ENCODE measurements around the gene PKD2L1.
"Not testable (repeated sequence)": the region's sequence is repeated elsewhere in the genome, so short reads cannot be mapped to it uniquely, and the experiment has no call there.

PKD2L1 gene

GRCh38 chr10:100276971-100277370 is 53.1 kb downstream of the PKD2L1 start:
- DNase-seq = not testable (repeated sequence)

GRCh38 chr10:100267239-100268104 is 62.6 kb downstream of the PKD2L1 start, which contains the start of gene CWF19L1:
Gene CWF19L1, minus strand, starts transcription at chr10:100267638. Its CDS starts 45 bp downstream, at chr10:100267593.
- peak; percentile 88 for DNase-seq

DNA sequence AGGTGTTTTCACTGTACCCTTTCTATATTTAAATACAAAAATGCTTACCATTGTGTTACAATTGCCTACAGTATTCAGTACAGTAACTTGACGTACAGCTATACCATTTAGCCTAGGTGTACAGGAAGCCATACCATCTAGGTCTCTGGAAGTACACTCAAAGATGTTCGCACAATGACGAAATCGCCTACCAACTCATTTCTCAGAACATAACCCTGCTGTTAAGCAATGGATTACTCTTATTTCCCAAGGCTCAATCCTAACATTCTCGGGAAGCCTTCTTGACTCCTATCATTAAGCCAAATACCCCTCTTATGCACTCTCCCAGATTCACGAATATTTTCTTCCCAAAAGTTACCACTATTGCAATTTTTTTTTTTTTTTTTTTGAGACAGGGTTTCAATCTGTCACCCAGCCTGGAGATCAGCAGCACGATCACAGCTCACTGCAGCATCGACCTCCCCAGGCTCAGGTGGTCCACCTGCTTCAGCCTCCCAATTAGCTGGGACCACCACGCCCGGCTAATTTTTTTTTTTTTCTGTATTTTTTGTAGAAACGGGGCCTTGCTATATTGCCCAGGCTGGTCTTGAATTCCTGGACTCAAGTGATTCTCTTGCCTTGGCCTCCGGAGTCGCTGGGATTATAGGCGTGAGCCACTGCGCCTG is 64.1 kb downstream of the PKD2L1 start:
- no peak for DNase-seq

DNA sequence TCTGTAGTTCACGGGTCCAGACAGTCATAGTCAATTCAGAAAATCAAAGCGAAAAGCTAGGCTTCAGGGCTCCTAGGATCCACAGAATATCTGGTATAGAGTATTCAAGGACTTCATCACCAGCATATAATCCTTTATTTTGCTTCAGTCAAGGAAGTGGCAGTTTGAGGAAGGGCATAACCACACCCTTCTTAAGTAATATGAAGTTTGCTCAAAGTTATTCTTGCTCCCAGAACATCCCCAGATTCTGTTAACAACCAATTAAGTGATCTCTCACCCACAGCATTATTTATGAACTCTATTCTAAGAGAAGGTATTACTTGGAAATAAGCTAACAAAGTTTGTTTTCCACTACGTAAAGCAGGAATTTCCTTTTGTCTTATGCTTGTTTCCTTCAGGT is 75.8 kb downstream of the PKD2L1 start:
- no peak for DNase-seq

DNA sequence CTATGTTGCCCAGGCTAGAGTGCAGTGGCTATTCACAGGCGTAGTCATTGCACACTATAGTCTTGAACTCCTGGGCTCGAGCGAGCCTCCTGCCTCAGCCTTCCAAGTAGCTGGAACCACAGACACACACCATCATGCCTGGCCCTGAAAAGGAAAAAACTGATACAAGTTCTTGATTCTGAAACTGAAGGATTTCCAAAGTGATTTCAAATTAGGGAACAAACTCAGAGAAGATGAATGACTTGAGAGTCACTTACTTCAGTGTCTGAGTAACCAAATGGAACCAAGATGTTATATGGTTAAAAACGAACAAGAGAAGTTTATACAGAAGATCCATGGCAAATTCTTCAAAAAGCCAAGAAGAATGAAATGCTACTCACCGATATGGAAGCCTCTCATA is 77.0 kb downstream of the PKD2L1 start:
- DNase-seq = no peak

DNA sequence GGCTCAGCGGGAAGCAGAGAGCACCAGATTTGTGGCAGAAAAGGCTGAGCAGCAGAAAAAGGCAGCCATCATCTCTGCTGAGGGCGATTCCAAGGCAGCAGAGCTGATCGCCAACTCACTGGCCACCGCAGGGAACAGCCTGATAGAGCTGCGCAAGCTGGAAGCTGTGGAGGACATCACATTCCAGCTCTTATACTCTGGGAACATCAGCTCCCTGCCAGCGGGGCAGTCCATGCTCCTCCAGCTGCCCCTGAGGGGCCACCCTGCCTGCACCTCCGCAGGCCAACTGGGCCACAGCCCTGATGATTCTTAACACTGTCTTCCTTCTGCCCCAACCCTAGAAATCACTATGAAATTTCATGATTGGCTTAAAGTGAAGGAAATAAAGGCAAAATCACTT is 81.2 kb downstream of the PKD2L1 start:
- no peak for DNase-seq

- DNase-seq = no peak
Measured at GRCh38 chr10:100245484-100246220, 84.4 kb downstream of the PKD2L1 start.

DNA sequence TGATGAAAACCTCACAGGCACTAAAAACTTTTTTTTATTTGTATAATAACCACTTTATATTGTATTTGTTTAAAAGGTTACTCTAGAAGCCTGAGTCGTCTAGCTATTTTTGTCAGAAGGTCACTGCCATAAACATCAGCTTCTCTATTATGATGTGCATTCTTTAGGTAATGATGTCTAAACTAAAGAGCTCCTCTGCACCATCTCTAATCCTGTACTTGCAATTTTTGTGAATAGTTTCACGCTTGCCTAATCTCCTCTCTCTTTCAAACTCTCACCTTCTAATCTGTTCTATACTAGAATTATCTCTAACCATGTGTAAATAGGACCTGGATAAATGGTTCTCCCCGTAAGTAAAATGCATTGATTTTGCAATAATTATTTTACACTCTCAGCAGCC is 90.2 kb downstream of the PKD2L1 start:
- DNase-seq = no peak

DNA sequence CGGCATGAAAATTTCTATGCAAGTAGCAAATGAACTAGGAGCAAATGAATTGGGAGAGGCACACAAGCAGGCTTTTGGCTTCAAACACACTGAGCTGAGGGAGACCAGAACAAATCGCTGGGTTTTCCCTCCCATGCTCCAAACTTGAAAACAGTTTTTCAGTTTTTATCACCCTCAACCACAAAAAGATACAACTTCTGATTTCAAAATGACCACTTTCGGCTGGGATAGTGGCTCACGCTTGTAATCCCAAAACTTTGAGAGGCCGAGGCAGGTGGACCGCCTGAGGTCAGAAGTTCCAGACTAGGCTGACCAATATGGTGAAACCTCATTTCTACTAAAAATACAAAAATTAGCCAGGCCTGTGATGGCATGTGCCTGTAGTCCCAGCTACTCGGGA is 91.6 kb downstream of the PKD2L1 start:
- DNase-seq = no peak

Data from fibroblast of skin of right biceps (primary cell).